SK-MEL-5 (cell line): Measurements from ENCODE around the gene ANKRD26. TPM values are rescaled to one million over a fixed set of nuclear protein-coding genes. Genes with fewer than 3 reads are reported as not detected.

ENCODE experiments used
- small RNA-seq, 2 experiments: library from RNA; depleted of rRNA; stranded (forward); fragments of <200 nt; gene quantifications; one replicate each; pipeline ENCODE3, GENCODE V24; 2014
- total RNA-seq: library from RNA; depleted of rRNA; stranded (reverse); fragments of >200 nt; shearing (Covaris generic); gene quantifications from 2 replicates; pipeline ENCODE4 v1.2.3, GENCODE V29; 2014; rRNA removed

ANKRD26 gene
- total RNA-seq, 1 experiment from 2014 or later = 6.9 TPM

Small RNAs within 50 kb of the gene (small RNA-seq; reads per million reads assigned to genes)
- 0 to 0.14 reads per million in 2 experiments for gene RNU6-490P

Other genes with a start within 250 kb of the ANKRD26 start
- gene ABI1, start 239.5 kb downstream of the ANKRD26 start, total RNA-seq = 38.9 and 44.4 TPM in 2 replicates
- gene YME1L1, start 53.9 kb upstream of the ANKRD26 start, total RNA-seq = 97.6 and 109 TPM in 2 replicates
- 22.5 and 24.4 TPM in 2 replicates for gene MASTL, start 54.9 kb upstream of the ANKRD26 start, total RNA-seq
- gene ACBD5, start 140.3 kb upstream of the ANKRD26 start, total RNA-seq = 25.2 and 26.3 TPM in 2 replicates